ENCODE results near the gene FYCO1. TPM values are rescaled to one million over a fixed set of nuclear protein-coding genes. Genes with fewer than 3 reads are reported as not detected.

FYCO1 gene
- polyA plus RNA-seq, 3 donors: 0.59 to 5.0 (median 1.3) TPM

- peaks cover 14 to 37% (median 17%) of the 10 kb centered on the region in 7 donors for H3K9me3 Mint-ChIP-seq
- DNase-seq: no peak
- Histone ChIP-seq H3K36me3 (replicated peaks in 1 of 2; ENCODE audit: control insufficient read depth in 1 of 2, insufficient read depth in 2 of 2, low read length in 2 of 2) (no peaks in the 10 kb centered on the region), H3K9ac (ENCODE audit: insufficient read depth, low read length, poor library complexity, severe bottlenecking) (no peak within 1 kb of the TSS), H3K27ac (ENCODE audit: low read depth in 1 of 2, low read length in 2 of 2) (no peak within 1 kb of the TSS), H2AFZ (ENCODE audit: insufficient read depth, low read depth, low read length, poor library complexity, severe bottlenecking) (no peak within 1 kb of the TSS), H3K4me3 (replicated peaks in 1 of 3; ENCODE audit: low read depth in 2 of 3, low read length in 3 of 3) (no peak within 1 kb of the TSS), H3K4me2 (replicated peaks; ENCODE audit: extremely low read depth, low read length, poor library complexity, severe bottlenecking) (no peak within 1 kb of the TSS), H3K4me1 (ENCODE audit: control insufficient read depth in 1 of 2, insufficient read depth in 2 of 2, low read length in 2 of 2) (peaks cover 9 to 17% of the 10 kb centered on the region in 2 donors), H3K27me3 (ENCODE audit: control insufficient read depth in 2 of 2, insufficient read depth in 2 of 2, low read length in 2 of 2) (no peaks in the 10 kb centered on the region), H3K79me2 (ENCODE audit: insufficient read depth, low read length) (no peaks in the 10 kb centered on the region), H3K9me3 (replicated peaks in 1 of 2; ENCODE audit: control insufficient read depth in 1 of 2, insufficient read depth in 1 of 2, low read length in 2 of 2) (peaks cover 7 to 28% of the 10 kb centered on the region in 2 donors), H4K20me1 (ENCODE audit: insufficient read depth, low read length) (no peaks in the 10 kb centered on the region)
- no peak for TF ChIP-seq CTCF (IDR thresholded peaks at IDR 0.05)
- 100% methylated on average over 1 of the region's 3 CpGs for WGBS (ENCODE audit: insufficient coverage)
- no peak within 1 kb of the TSS for H3K4me3 Mint-ChIP-seq
- H3K4me1 Mint-ChIP-seq: peaks cover 17% of the 10 kb centered on the region
- intact Hi-C loops (cut with micrococcal nuclease): no loop called here
- peak within 1 kb of the TSS in 3 of 7 donors; percentile 14 to 64 (median 53) for H3K27ac Mint-ChIP-seq
- peaks cover 3 to 5% of the 10 kb centered on the region in 2 donors for H3K36me3 Mint-ChIP-seq
- H3K27me3 Mint-ChIP-seq (ENCODE audit: low read depth in 3 of 3): peaks cover 0 to 1% (median 0%) of the 10 kb centered on the region in 3 donors
These were observed 31.5 kb upstream of the FYCO1 start, which contains the start of gene XCR1 for GRCh38 chr3:46027021-46027705. TSS of gene XCR1 (minus strand) at chr3:46027483. CDS start at chr3:46021947, 5,536 bp downstream.

- peaks cover 0 to 4% (median 0%) of the 10 kb centered on the region in 3 donors for H3K27me3 Mint-ChIP-seq (ENCODE audit: low read depth in 3 of 3)
- Histone ChIP-seq H4K20me1 (ENCODE audit: insufficient read depth, low read length) (no peaks in the 10 kb centered on the region), H3K9ac (ENCODE audit: insufficient read depth, low read length, poor library complexity, severe bottlenecking) (no peak overlapping the region), H3K9me3 (replicated peaks in 1 of 2; ENCODE audit: control insufficient read depth in 1 of 2, insufficient read depth in 1 of 2, low read length in 2 of 2) (peaks cover 0 to 25% of the 10 kb centered on the region in 2 donors), H3K27me3 (ENCODE audit: control insufficient read depth in 2 of 2, insufficient read depth in 2 of 2, low read length in 2 of 2) (no peaks in the 10 kb centered on the region), H3K36me3 (replicated peaks in 1 of 2; ENCODE audit: control insufficient read depth in 1 of 2, insufficient read depth in 2 of 2, low read length in 2 of 2) (no peaks in the 10 kb centered on the region), H3K27ac (ENCODE audit: low read depth in 1 of 2, low read length in 2 of 2) (no peak overlapping the region), H3K4me2 (replicated peaks; ENCODE audit: extremely low read depth, low read length, poor library complexity, severe bottlenecking) (no peak overlapping the region), H3K4me3 (replicated peaks in 1 of 3; ENCODE audit: low read depth in 2 of 3, low read length in 3 of 3) (no peak overlapping the region), H2AFZ (ENCODE audit: insufficient read depth, low read depth, low read length, poor library complexity, severe bottlenecking) (no peak overlapping the region), H3K4me1 (ENCODE audit: control insufficient read depth in 1 of 2, insufficient read depth in 2 of 2, low read length in 2 of 2) (peaks cover 9 to 10% of the 10 kb centered on the region in 2 donors), H3K79me2 (ENCODE audit: insufficient read depth, low read length) (no peaks in the 10 kb centered on the region)
- DNase-seq: no peak
- intact Hi-C loops (cut with micrococcal nuclease): no loop called here
- H3K36me3 Mint-ChIP-seq: peaks cover 3 to 5% of the 10 kb centered on the region in 2 donors
- peak overlapping the region in 2 of 7 donors; percentile 30 to 31 for H3K27ac Mint-ChIP-seq
- WGBS (ENCODE audit: insufficient coverage): 80% methylated on average over 1 of the region's 1 CpG
- no peak for TF ChIP-seq CTCF (IDR thresholded peaks at IDR 0.05)
- H3K4me1 Mint-ChIP-seq: peaks cover 12% of the 10 kb centered on the region
- H3K4me3 Mint-ChIP-seq: no peak overlapping the region
- peaks cover 12 to 38% (median 20%) of the 10 kb centered on the region in 7 donors for H3K9me3 Mint-ChIP-seq
These were observed 29.5 kb upstream of the FYCO1 start for GRCh38 chr3:46025139-46025538.
